HG03354 (cell line): ENCODE data around the gene PDCD1.
"Not testable (repeated sequence)": the region's sequence is repeated elsewhere in the genome, so short reads cannot be mapped to it uniquely, and the experiment has no call there.

Source experiments
- ATAC-seq: cut with Tn5 transposase; IDR thresholded peaks from one replicate; pipeline ENCODE4 v1.9.1; 2021; ENCODE audit warnings: mild to moderate bottlenecking; ENCODE audit not compliant: unreplicated experiment, poor library complexity, severe bottlenecking

Gene PDCD1

DNA sequence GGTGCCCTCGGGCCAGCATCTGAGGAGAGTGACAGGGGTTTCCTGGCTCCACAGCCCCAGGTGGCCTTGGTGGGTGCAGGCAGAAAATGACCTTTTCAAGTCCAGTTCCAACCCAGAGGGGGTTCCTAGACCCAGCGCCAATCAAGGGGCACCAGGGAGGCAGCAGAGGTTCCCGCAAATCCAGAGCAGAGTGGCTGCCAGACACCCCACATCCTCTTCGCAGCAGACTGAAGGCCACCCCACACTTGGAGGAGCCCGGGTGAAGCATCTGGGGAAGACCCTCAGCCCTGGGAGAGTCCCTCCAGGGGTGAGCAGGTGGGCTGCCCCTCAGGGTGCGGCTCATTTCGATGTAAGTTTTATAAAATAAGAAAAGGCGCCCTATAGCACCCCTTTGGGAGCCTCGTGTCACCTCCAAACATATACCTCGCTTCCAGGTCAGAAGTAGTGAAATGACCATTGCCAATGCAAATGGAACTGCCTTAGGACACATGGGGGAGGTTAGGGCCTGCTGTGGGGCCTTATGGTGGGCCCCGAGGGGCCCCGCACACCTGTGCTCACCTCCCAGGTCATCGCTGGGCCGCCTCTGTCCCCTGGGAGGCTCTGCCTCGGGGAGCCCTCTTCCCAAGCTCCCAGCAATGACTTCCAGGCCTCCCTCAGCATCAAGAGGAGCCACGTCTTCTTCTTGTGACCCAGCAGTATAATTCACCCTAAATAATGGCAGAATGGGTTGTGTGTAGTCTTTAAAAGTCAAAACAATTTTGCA lies 21.8 kb upstream of the PDCD1 start:
- no peak for ATAC-seq

DNA sequence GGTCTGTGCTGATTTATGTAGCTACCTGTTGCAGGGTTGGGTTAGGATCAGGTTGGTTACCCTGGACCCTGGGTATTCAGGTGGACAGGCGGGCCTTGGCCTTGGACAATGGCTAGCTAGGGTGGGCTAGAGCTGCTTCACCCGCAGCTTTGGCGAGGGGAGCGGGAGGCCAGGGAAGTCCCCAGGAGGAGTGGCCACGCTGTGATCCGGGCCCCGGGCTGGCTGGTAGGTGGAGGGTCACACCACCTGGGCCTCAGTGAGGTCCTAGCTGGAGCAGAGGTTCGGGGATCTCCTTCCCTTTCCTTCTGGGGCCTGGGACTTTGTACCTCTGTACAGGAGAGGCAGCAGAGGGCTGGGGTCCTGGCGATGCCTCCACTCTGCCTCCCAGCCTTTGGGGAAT lies 20.6 kb upstream of the PDCD1 start:
- ATAC-seq, result no peak

DNA sequence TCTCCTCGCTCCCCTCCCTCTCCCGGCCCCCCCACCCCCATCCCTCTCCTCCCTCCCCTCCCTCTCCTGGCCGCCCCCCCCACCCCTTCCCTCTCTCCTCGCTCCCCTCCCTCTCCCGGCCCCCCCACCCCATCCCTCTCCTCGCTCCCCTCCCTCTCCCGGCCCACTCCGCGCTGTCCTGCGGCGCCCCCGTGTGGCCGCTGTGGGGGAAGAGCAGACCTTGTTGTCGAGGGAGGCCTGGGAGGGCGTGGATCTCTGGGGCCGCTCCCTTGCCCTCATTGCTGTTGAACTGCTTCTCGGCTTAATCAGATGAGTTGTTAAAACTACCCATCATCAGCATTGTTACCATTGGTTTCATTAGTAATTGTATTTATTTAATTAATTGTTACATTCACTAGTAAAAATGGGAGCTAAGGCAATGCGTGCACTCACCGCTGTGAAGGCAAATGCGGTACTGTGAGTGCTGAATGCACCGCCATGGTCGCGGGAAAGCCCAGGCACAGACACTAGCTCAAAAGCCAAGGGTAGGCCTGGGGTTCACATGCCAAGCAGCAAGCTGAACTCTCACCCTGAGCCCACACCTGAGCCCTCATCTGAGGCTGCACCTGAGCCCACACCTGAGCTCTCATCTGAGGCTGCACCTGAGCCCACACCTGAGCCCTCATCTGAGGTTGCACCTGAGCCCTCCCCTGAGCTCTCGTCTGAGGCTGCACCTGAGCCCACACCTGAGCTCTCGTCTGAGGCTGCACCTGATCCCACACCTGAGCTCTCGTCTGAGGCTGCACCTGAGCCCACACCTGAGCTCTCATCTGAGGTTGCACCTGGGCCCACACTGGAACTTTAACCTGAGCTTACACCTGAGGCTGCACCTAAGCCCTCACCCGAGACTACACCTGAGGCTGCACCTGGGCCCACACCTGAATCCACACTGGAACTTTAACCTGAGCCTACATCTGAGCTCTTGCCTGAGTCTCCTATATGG lies 19.6 kb upstream of the PDCD1 start:
- no peak for ATAC-seq

DNA sequence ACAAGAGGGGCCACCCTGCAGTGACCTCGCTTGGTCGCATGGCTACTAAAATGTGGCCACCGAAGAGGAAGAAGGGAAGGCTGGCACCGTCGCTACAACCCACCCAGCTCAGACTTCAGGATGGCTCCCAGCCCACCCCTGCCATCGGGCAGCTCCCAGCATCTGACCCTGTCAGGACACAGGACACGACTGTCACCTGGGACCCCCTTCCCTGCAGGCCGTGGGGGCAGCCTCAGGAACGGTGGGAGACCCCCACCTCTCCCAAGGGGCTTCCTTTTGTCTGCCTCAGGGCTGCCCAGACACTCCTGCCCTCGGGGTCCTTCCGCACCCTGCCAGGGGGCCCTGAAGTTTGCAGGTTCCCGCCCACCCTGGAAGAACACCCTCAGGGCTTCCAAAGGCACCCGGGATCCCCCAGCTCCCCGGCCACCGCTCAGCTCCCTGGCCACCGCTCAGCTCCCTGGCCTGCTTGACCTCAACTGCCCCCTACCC lies 18.5 kb upstream of the PDCD1 start:
- ATAC-seq, result no peak

DNA sequence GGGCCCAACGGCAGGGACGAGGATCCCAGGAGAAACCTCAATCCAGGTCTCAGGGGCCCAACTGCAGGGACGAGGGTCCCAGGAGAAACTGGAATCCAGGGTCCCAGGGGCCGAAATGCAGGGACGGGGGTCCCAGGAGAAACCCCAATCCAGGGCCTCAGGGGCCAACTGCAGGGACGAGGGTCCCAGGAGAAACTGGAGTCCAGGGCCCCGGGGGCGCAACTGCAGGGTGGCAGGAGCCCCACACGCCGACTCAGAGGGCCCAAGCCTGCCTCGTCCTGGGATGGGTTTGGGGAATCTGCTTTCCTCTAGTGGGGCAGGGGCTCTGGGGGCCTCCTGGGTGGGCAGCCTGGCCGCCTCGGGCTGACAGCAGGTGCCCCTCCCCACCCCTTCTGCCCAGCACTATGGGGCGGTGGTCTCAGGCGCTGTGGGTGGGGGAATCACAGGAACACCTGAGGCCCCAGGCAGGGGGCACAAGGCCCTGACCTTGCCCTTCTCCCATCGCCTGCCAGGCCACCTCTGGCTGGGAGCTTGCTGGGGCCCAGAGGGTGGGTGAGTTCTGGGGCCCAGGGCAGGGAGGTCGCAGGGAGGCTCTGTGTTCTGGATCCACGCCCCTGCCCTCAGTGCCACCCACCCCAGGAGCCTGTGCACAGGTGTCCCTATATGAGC lies 18.0 kb upstream of the PDCD1 start:
- no peak for ATAC-seq

DNA sequence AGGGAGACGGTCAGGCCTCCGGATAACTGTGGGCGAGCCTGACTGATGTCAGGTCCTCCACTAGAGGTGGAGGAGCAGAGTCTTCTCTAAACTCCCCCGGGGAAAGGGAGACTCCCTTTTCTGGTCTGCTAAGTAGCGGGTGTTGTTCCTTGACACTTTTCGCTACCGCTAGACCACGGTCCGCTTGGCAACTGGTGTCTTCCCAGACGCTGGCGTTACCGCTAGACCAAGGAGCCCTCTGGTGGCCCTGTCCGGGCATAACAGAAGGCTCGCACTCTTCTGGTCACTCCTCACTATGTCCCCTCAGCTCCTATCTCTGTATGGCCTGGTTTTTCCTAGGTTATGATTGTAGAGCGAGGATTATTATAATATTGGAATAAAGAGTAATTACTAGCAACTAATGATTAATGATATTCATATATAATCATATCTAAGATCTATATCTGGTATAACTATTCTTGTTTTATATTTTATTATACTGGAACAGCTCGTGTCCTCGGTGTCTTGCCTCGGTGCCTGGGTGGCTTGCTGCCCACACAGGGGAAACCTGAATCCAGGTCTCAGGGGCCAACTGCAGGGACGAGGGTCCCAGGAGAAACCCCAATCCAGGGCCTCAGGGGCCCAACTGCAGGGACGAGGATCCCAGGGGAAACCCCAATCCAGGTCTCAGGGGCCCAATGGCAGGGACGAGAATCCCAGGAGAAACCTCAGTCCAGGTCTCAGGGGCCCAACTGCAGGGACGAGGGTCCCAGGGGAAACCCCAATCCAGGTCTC lies 17.2 kb upstream of the PDCD1 start:
- not testable (repeated sequence) for ATAC-seq

DNA sequence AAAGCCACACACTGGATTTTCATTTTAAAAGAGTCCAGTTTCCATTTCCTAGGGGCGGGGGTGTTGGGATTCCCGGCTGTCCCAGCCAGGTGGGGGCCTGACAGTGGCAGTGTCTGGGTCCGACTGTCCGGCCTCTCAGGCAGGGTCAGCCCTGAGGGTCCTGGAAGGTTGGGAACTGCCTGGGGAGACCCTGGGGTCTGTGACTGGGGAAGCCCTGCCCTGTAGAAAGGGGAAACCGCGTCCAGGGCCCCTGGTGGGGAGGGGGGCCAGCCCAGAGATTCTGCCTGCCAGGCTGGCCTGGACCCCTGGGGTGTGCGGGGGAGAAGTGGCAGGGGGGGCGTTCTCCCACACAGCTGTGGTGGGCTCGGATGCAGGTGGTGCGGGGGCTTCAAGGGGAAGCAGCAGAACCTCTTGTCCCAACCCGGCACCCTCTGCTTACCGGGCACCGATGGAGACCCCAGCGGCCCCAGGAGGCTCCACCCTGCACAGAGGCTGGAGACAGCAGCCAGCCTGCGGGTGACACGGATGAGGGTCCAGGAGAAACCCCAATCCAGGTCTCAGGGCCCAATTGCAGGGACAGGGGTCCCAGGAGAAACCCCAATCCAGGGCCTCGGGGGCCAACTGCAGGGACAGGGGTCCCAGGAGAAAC lies 15.7 kb upstream of the PDCD1 start:
- no peak for ATAC-seq

DNA sequence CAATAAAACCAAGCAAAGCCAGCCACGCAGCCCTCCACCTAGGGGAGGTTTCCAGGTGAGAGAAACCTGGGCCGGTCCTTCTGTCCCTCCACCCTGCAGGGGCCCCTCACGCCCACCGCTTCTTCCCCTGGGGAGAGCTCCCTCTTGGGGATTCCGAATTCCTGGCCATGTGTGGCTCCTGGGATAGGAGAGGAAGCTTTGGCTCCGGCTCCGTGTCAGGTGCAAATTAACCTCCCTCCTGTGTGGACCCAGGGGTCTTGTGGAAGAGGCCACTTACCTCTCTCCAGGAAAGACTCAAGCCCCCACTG lies 15.1 kb upstream of the PDCD1 start:
- no peak for ATAC-seq

DNA sequence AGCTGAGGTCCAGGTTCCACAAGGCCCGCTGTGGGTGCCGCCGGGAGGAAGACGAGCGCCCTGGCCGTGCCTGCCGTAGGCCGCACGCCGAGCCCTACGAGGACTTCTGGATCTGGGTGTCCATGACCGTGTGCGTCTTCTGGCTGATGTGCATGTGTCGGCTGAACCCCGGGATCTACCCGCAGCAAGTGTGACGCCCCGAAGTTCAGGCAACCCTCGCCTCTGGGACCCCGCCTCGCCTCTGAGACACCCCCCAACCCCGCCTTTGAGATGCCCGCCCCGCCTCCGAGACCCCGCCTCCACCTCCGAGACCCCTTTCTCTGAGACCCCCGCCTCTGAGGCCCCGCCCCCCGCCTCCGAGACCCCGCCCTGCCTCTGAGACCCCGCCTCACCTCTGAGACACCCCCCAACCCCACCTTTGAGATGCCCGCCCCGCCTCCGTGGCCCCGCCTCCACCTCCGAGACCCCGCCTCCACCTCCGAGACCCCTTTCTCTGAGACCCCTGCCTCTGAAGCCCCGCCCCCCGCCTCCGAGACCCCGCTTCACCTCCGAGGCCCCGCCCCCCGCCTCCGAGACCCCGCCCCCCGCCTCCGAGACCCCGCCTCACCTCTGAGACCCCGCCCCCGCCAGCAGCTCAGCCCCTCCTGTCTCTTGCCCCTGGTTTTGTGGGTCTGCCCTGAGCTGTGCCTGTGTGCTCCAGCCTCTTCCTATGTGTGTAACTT lies 14.5 kb upstream of the PDCD1 start:
- no peak for ATAC-seq

DNA sequence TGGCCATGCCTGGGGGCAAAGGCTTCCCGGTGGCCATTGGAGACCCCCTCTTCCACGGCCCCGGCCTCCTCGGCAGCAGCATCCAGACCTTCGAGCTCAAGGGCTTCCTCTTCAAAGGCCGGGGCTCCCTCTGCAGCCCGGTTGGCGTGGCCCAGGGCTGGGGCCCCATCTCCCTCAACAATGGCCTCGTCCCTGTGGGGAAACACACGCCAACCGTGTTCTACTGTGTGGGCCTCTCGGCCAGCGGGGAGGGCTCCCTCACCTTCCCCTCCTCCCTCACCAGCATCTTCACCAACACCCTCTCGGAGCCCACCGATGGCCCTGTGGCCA lies 13.6 kb upstream of the PDCD1 start:
- ATAC-seq, result no peak

DNA sequence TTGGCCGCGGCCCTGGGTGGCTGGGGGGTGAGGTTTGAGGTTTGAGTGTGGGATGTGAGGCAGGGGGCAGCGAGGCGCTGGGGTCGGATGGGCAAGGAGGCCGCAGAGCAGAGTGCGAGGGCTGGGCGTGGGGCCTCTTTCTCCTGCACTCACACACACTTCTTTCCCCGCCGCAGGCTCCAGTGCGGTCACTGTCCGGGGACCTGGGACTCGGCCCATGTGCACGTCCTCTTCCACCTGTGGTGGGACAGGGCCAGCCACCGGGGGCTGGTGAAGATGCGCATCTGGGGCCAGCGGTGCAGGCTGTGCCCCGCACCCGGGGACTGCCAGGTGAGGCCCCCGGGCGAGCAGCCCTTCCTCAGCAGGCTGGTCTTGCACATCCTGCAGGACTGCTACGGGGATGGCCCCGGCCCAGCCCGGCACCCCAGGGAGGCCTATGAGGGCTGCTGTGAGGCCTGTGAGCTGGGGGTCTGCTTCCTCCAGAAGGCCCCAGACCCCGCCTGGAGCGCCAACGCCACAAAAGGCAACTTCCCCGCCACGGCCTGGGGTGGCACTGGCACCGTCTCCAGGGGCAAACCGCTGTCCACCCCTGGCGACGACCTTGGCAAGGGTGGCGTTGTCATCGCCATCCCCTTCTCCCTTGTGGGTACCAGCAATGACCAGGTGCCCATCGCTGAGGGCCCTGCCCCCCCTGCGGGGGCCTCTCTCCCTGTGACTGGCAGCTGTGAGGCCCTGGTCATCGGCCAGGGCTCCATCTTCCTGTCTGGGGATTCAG lies 13.0 kb upstream of the PDCD1 start:
- no peak for ATAC-seq

DNA sequence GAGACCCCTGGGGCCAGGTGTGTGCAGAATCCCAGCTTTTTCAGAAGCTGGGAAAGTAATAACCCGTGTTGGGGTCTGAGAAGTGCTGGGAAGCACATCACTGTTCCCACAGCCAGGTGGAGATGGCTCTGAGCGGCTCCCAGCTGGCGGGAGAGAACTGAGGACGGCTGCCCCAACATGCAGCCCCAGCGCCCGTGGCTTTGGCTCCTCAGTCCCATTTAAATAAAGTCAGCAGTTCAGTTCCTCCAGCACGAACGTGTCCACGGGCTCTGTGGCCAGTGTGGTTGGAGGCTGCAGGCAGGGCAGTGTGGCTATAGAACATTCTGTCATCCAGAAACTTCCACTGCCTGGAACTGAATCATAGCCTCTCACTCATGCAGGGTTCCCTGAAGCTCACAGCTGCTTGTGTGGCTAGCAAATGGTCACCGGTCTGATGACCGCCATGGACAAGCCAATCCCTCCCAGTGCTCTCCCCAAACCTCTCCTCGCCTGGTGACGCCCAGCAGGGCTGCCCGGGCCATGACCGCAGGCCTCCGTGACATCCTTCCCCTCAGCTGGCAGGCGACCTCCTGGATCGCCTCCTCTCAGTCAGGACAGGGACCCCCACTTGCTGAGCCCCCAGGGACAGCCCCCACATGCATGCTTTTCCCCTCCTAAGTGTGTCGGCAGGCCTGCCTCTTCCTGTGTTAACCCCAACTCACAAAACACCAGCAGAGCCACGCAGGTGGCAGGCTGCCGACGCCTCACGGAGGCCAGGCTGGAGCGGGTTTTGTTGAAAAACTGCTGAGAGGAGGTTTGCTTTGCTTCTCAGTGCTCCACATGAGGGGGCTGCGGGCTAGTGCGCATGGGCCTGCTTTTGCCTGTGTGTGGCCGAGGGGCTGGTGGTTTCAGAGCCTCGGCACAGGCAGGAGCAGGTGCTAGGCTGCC lies 12.2 kb upstream of the PDCD1 start:
- no peak for ATAC-seq

DNA sequence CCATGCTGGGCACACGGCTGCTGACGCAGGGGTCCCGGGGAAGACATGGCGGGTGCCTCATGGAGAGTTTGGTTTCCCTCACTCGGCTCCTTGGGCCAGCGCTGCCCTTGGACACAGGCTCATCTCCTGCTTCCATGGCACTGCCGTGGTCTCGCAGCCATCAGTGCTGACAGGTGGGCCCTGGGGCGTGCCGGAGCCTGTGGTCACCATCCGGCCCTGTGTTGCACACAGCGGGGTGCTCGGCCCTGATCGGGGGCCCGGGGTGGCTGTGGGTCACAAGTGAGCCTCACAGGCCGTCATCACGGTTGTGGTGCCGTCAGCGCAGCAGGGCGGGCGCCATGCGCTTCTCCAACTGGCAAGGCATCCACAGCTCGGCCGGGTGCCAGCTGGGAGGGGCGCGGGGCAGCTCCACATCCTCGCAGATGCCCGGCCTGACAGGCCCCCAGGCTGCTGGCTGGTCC lies 11.4 kb upstream of the PDCD1 start:
- ATAC-seq, result no peak

DNA sequence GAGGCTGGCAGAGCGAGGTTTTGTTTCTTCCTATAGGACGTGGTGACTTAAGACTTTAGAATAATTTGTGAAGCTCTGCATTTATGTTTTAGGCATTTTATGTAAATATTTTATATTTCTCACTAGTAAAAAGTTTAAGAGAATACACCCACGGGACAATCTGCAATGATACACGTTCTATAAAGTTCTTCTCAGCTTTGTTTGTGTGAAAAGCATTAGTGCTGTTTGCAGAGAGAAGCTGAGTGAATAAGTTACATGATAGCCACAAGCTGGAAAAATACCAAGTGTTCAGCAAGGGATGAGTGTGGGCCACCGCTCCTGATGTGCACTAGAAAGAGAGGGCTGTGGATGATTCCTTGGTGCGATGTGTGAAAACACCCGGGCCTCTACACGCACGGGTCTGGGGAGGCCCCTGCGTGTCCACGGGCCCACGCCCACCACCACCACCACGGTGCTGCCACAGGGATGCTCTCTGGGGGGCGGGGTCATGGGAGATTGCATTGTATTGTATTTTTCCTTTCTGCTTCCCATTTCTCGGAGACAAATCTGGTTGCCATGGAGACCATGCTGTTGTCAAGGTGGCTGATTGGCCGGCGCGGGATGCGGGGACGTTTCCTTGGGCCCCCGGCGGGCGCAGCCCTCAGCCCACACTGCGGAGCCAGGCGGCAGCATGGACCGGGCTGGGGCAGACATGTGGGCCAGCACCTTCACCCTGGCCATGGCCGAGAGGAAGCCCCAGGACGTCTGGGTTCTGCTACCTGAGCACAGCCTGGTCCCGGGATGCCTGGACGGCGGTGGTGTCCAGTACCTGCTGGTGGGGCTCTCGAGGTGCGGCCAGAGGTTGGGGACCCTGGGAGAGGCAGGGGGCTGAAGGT lies 10.6 kb upstream of the PDCD1 start, which contains the start of gene RTP5:
Gene RTP5, plus strand, starts transcription at position 643 of the 875 bp plus-strand sequence. Its CDS starts 28 bp downstream, at position 671.
- no peak for ATAC-seq

DNA sequence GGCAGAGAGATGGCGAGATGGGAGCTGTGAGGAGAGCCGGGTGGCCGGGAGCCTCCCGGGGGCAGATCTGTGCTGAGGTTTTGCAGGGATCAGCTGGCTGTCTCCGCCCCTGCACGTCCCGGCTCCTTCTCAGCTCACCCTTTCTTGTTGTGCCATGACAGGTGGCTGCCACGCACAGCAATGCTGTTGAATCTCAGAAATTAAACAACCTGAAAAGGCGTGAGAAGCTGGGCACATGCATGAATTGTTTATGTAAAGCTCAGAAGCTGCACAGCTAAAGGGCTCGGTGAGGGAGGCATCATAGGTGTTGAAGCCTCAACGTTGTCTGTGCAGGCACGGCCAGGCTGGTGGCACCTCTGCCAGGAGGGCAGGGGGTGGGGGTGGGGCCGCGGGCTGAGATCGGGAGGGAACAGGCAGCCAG lies 10.0 kb upstream of the PDCD1 start:
- no peak for ATAC-seq
